HCT116 (cell line): ENCODE data around the gene ECE1. TPM values are rescaled to one million over a fixed set of nuclear protein-coding genes. Genes with fewer than 3 reads are reported as not detected.
A peak's percentile ranks its signal among the peaks of the same experiment; 100 is the strongest.

Experiments used
- ATAC-seq: fragments of 200-7000 bp; cut with Tn5 transposase; 2 replicates; pipeline ENCODE4 v1.9.1; 2020; ENCODE audit warnings: mild to moderate bottlenecking, moderate library complexity
- BruUV-seq: library from RNA; stranded (reverse); fragments of 400-500 nt; replicated peaks from 2 replicates; lab custom pipeline; 2021; lab: Mats Ljungman, UMichigan
- CTCF ChIA-PET: fragments of 300-600 bp; sonication (Branson Sonifier 250); formaldehyde crosslinking; loops from one replicate; lab custom pipeline; 2021; ENCODE audit warnings: antibody characterized with exemption; lab: Charles Lee
- POLR2A ChIA-PET: fragments of 300-600, 350-600 bp; sonication (Branson Sonifier 250); formaldehyde crosslinking; loops from one replicate; lab custom pipeline; 2021; ENCODE audit warnings: antibody characterized with exemption; lab: Charles Lee
- RAD21 ChIA-PET, 2 experiments: fragments of 300-600 bp; sonication (Branson Sonifier 250); formaldehyde crosslinking; loops; one replicate each; lab custom pipeline; 2023; ENCODE audit warnings: low total read pairs in 2 of 2; ENCODE audit not compliant: uncharacterized antibody in 2 of 2, unreplicated experiment in 2 of 2, low non-redundant PET in 1 of 2; lab: Charles Lee
- DNase-seq: peaks from one replicate; pipeline ENCODE4 v3.0.0-alpha.2; 2010; ENCODE audit warnings: low read depth, low spot score
- H2AFZ ChIP-seq: fragments of 200-600 bp; shearing (Covaris generic), sonication (generic); 2 replicates; pipeline ENCODE4 v1.6.1; 2017; ENCODE audit warnings: low read depth, mixed run types, mixed read lengths, antibody characterized with exemption, low read length; ENCODE audit not compliant: poor library complexity, severe bottlenecking
- H3K27ac ChIP-seq: 2 replicates; pipeline ENCODE4 v1.5.1; 2012; ENCODE audit warnings: low read depth, low read length
- H3K27me3 ChIP-seq: fragments of 200-600 bp; sonication (generic); 2 replicates; pipeline ENCODE4 v1.6.1; 2016; ENCODE audit warnings: mixed run types, low read length, mixed read lengths; ENCODE audit not compliant: insufficient read depth
- H3K36me3 ChIP-seq, 2 experiments: fragments of 200-500 bp in 1 of 2; fragments of 200-600 bp in 1 of 2; sonication (Bioruptor generic) in 1 of 2; sonication (generic) in 1 of 2; 2 replicates each; pipeline versions ENCODE4 v1.5.1 to v1.6.1; 2014 to 2016; ENCODE audit warnings: low read length in 2 of 2, inconsistent platforms in 1 of 2, mixed read lengths in 1 of 2, mixed run types in 1 of 2; ENCODE audit not compliant: insufficient read depth in 2 of 2, control insufficient read depth in 1 of 2
- H3K4me1 ChIP-seq, 2 experiments: fragments of 200-600 bp in 1 of 2; sonication (generic) in 1 of 2; 2 replicates each; pipeline versions ENCODE4 v1.5.1 to v1.6.1; 2012 to 2017; ENCODE audit warnings: low read length in 2 of 2, inconsistent platforms in 1 of 2, mild to moderate bottlenecking in 1 of 2, mixed read lengths in 1 of 2, mixed run types in 1 of 2, moderate library complexity in 1 of 2; ENCODE audit not compliant: insufficient read depth in 2 of 2, control insufficient read depth in 1 of 2
- H3K4me2 ChIP-seq: fragments of 200-600 bp; sonication (generic); 2 replicates; pipeline ENCODE4 v1.6.1; 2017; ENCODE audit warnings: mixed run types, low read length, mixed read lengths
- H3K4me3 ChIP-seq, 2 experiments: fragments of 200-600 bp in 1 of 2; sonication (generic) in 1 of 2; replicated peaks in 1 of 2; 2 replicates each; pipeline ENCODE4 v1.5.1; 2011 to 2016; ENCODE audit warnings: low read length in 2 of 2, control low read depth in 1 of 2, low read depth in 1 of 2, mild to moderate bottlenecking in 1 of 2, mixed read lengths in 1 of 2, mixed run types in 1 of 2
- H3K79me2 ChIP-seq: fragments of 200-600 bp; sonication (generic); 2 replicates; pipeline ENCODE4 v1.6.1; 2017; ENCODE audit warnings: mild to moderate bottlenecking, mixed run types, low read length, moderate library complexity, mixed read lengths; ENCODE audit not compliant: insufficient read depth
- H3K9ac ChIP-seq: fragments of 200-600 bp; sonication (generic); 2 replicates; pipeline ENCODE4 v1.6.1; 2016; ENCODE audit warnings: low read length, mixed read lengths
- H3K9me2 ChIP-seq: fragments of 200-600 bp; sonication (generic), shearing (Covaris generic); 2 replicates; pipeline ENCODE4 v1.6.1; 2017; ENCODE audit warnings: mixed run types, mild to moderate bottlenecking, moderate library complexity; ENCODE audit not compliant: insufficient read depth
- H3K9me3 ChIP-seq, 2 experiments: fragments of 200-500 bp in 1 of 2; fragments of 200-600 bp in 1 of 2; sonication (Bioruptor generic) in 1 of 2; sonication (generic) in 1 of 2; 2 replicates each; pipeline ENCODE4 v1.6.1; 2014 to 2017; ENCODE audit warnings: low read length in 2 of 2, mixed read lengths in 2 of 2, inconsistent platforms in 1 of 2, low read depth in 1 of 2, mild to moderate bottlenecking in 1 of 2, mixed run types in 1 of 2, moderate library complexity in 1 of 2; ENCODE audit not compliant: control insufficient read depth in 1 of 2, insufficient read depth in 1 of 2
- H4K20me1 ChIP-seq: fragments of 200-600 bp; sonication (generic), shearing (Covaris generic); 2 replicates; pipeline ENCODE4 v1.6.1; 2017; ENCODE audit warnings: mixed run types, mild to moderate bottlenecking, moderate library complexity; ENCODE audit not compliant: insufficient read depth
- CBX3 ChIP-seq: IDR thresholded peaks from 2 replicates; pipeline ENCODE4 v1.6.1; 2012; ENCODE audit warnings: low read depth
- CTCF ChIP-seq, 3 experiments: fragments of 200-600 bp in 1 of 3; sonication (generic) in 1 of 3; IDR thresholded peaks in 2 of 3; conservative IDR thresholded peaks in 1 of 3; 2 replicates each; pipeline ENCODE4 v1.5.1; 2012 to 2017; ENCODE audit warnings: low read depth in 2 of 3, low read length in 2 of 3, antibody characterized with exemption in 1 of 3, borderline replicate concordance in 1 of 3, control low read depth in 1 of 3, mild to moderate bottlenecking in 1 of 3, mixed read lengths in 1 of 3, mixed run types in 1 of 3, moderate library complexity in 1 of 3; ENCODE audit not compliant: insufficient read depth in 1 of 3
- EGR1 ChIP-seq: IDR thresholded peaks from 2 replicates; pipeline ENCODE4 v1.6.1; 2012; ENCODE audit warnings: low read depth
- ELF1 ChIP-seq: IDR thresholded peaks from 2 replicates; pipeline ENCODE4 v1.6.1; 2012; ENCODE audit warnings: low read depth, borderline replicate concordance
- FOSL1 ChIP-seq: IDR thresholded peaks from 2 replicates; pipeline ENCODE4 v1.6.1; 2012; ENCODE audit warnings: low read depth
- JUND ChIP-seq: IDR thresholded peaks from 2 replicates; pipeline ENCODE4 v1.6.1; 2012
- POLR2AphosphoS5 ChIP-seq: IDR thresholded peaks from 2 replicates; pipeline ENCODE4 v1.6.1; 2011; ENCODE audit warnings: mild to moderate bottlenecking, low read depth, low read length, moderate library complexity
- SP1 ChIP-seq: IDR thresholded peaks from 2 replicates; pipeline ENCODE4 v1.6.1; 2012; ENCODE audit warnings: low read depth
- TCF7L2 ChIP-seq: IDR thresholded peaks from 2 replicates; pipeline ENCODE4 v1.7.0; 2011; ENCODE audit warnings: borderline replicate concordance, inconsistent platforms; ENCODE audit not compliant: insufficient read depth, insufficient read length; ENCODE audit errors: extremely low read depth
- ZFX ChIP-seq: fragments of 450-650 bp; IDR thresholded peaks from 2 replicates; pipeline ENCODE4 v1.6.1; 2017
- intact Hi-C: fragments of 100-400 bp; cut with micrococcal nuclease; formaldehyde crosslinking; loops from 2 replicates; pipeline ENCODE4 v1.10.0; 2022
- total RNA-seq: library from RNA; stranded (reverse); gene quantifications from one replicate; pipeline ENCODE4 v1.2.1, GENCODE V29; 2021; ENCODE audit not compliant: unreplicated experiment

The ECE1 gene
- total RNA-seq, 1 experiment from 2014 or later = 66.8 TPM

DNA sequence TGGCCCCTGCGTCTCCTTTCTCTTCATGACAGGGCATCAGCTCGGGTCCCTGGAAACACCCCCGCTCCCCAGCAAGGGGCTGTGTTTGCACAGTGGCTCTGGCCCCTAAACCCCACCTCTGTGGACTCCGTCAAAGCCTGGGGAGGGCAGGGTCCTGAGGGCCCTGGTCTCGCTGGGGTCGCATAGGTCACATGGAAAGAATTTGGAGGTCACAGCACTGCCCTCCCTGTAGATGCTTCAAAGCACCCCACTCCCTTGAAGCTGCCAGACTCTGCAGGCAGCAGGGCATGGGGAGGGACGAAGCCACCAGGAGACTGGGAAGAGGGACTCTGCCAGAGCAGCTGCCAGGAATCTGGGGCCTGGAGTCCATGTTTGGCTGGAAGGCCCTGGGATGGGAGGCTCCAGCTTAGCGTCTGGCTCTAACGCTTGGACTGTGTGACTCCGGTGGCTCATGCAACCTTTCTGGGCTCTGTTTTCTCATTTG, 36.6 kb upstream of the ECE1 start:
- Histone ChIP-seq H4K20me1 (no peaks in the 10 kb centered on the region), H3K9me2 (no peaks in the 10 kb centered on the region), H3K4me3 (no peak overlapping the region), H2AFZ (no peak overlapping the region), H3K9ac (peak overlapping the region; percentile 60; the same call in 1 of the 2 replicates)
- RAD21 ChIA-PET = interaction anchor here in 1 of 2 experiments (1.4 kb wide), 1 partner anchor 19 kb away, joined by 4 read pairs; no protein-coding TSS in a partner anchor
- ATAC-seq = no peak
- TF ChIP-seq CBX3 = no peak
- no peak for TF ChIP-seq ZFX
- TF ChIP-seq POLR2AphosphoS5 = no peak
- TF ChIP-seq SP1 = no peak
- no peak for TF ChIP-seq FOSL1
- no peak for TF ChIP-seq EGR1
- no peak for TF ChIP-seq ELF1
- TF ChIP-seq, all 23 proteins: peak for 0
- Histone ChIP-seq H3K4me1 (peaks cover 82 to 93% of the 10 kb centered on the region in 2 experiments), H3K27ac (peak overlapping the region; percentile 84), H3K9me3 (no peaks in the 10 kb centered on the region), H3K27me3 (no peaks in the 10 kb centered on the region), H3K4me2 (peak overlapping the region; percentile 83; the same call in 1 of the 2 replicates), H3K79me2 (peaks cover 67% of the 10 kb centered on the region), H3K36me3 (no peaks in the 10 kb centered on the region)
- ChIA-PET POLR2A (interaction anchor here (3.3 kb wide), 1 partner anchor 11 kb away, joined by 17 read pairs; no protein-coding TSS in a partner anchor), CTCF (interaction anchor here (1.8 kb wide), 1 partner anchor 11 kb away, joined by 4 read pairs; no protein-coding TSS in a partner anchor)
- DNase-seq = no peak
- intact Hi-C loops = no loop called here
- no TSS peak for BruUV-seq

DNA sequence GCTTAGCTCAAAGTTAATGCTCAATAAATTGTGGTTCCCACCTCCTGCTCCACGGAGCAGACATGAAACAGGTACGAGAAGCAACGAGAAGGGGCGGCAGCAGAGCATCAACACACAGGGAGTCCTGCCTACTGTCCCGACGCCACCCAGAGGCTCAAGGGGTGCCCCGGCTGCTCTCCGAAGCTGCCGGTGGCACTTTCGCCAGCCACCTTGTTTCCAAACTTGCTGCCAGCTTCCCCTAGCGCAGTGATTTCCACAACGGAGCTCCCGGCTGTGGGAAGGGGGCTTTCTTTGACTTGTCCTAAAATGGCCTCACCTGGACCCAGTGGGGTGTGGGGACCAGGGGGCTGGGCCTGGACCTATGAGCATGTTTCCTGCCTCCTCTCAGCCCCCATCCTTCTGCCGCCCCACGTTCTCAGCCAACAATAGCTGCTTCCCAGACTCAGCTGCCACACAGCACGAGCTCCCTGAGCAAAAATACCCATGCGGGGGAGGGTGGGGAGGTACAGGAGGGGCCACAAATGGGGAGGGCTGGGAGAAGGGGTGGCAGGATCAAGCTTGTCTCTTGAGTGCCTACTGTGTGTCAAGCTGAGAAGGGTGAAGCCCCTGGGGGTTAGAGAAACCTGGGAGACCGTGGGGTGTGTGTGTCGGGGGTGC, 35.6 kb upstream of the ECE1 start:
- Histone ChIP-seq H2AFZ (no peak overlapping the region), H3K4me1 (peaks cover 86 to 97% of the 10 kb centered on the region in 2 experiments), H3K36me3 (no peaks in the 10 kb centered on the region), H3K9me2 (no peaks in the 10 kb centered on the region), H3K4me3 (peak overlapping the region in 1 of 2 experiments; percentile 42; a peak in 1 of 4 replicates), H3K27me3 (no peaks in the 10 kb centered on the region), H3K27ac (peak overlapping the region; percentile 84), H3K4me2 (peak overlapping the region; percentile 83), H4K20me1 (no peaks in the 10 kb centered on the region), H3K9ac (peak overlapping the region; percentile 60), H3K79me2 (peaks cover 69% of the 10 kb centered on the region), H3K9me3 (no peaks in the 10 kb centered on the region)
- DNase-seq = no peak
- no peak for ATAC-seq
- TF ChIP-seq TCF7L2 (no peak), JUND (no peak), CTCF (IDR thresholded peaks at IDR 0.05 in 2 of 3, conservative IDR thresholded peaks at IDR 0.05 in 1 of 3; ENCODE audit: borderline replicate concordance in 1 of 3, insufficient read depth in 1 of 3, low read depth in 2 of 3, low read length in 2 of 3) (no peak), SP1 (no peak)
- intact Hi-C loops = no loop called here
- ChIA-PET POLR2A (interaction anchor here (0.9 to 3.3 kb wide), 4 partner anchors 8 to 20 kb away, joined by 3 to 17 read pairs (median 8); no protein-coding TSS in a partner anchor), RAD21 (interaction anchor here in 1 of 2 experiments (1.4 kb wide), 1 partner anchor 20 kb away, joined by 4 read pairs; no protein-coding TSS in a partner anchor), CTCF (interaction anchor here (1.8 to 4.8 kb wide), 3 partner anchors 9 to 43 kb away, joined by 4 to 46 read pairs (median 11); no protein-coding TSS in a partner anchor)
- BruUV-seq = no TSS peak
